Sigmoid colon (tissue), 3 donors: ENCODE measurements around the gene MLLT3.

ENCODE experiments used
- POLR2A ChIP-seq, 2 donors: fragments of 450-650 bp; IDR thresholded peaks; one replicate each; pipeline ENCODE4 v1.6.1; 2016; ENCODE audit warnings: antibody characterized with exemption in 2 of 2, mild to moderate bottlenecking in 2 of 2, moderate library complexity in 2 of 2
- TF ChIP-seq, protein P1 (sequence below), 4 experiments: fragments of 450-650 bp in 3 of 4; fragments of 200-600 bp in 1 of 4; IDR thresholded peaks; one replicate each; pipeline ENCODE4 v1.5.1; 2016 to 2019; ENCODE audit warnings: antibody characterized with exemption in 4 of 4, mild to moderate bottlenecking in 3 of 4, moderate library complexity in 2 of 4

DNA sequence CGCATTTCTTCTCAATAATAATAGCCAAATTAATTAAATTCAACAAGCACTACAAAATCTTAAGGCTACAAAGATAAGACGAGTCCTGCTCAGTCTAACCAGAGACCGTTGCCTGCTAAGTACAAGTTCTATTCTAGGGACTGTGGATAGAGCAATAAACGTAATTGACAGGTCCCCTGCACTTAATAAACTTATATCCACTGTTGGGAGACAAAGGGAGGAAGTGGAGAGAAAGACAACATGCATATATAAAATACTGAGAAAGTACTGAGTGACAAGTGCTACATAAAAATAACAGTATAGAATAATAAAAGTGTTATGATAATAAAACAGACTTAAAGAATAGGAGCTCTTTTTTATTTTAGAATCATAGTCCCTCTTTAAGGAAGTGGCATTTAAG, 158.1 kb downstream of the MLLT3 start:
- TF ChIP-seq POLR2A (IDR thresholded peaks at IDR 0.05) = no peak
- TF ChIP-seq, protein P1, sequence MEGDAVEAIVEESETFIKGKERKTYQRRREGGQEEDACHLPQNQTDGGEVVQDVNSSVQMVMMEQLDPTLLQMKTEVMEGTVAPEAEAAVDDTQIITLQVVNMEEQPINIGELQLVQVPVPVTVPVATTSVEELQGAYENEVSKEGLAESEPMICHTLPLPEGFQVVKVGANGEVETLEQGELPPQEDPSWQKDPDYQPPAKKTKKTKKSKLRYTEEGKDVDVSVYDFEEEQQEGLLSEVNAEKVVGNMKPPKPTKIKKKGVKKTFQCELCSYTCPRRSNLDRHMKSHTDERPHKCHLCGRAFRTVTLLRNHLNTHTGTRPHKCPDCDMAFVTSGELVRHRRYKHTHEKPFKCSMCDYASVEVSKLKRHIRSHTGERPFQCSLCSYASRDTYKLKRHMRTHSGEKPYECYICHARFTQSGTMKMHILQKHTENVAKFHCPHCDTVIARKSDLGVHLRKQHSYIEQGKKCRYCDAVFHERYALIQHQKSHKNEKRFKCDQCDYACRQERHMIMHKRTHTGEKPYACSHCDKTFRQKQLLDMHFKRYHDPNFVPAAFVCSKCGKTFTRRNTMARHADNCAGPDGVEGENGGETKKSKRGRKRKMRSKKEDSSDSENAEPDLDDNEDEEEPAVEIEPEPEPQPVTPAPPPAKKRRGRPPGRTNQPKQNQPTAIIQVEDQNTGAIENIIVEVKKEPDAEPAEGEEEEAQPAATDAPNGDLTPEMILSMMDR (IDR thresholded peaks at IDR 0.05) = no peak
